Stimulated activated CD8-positive, alpha-beta memory T cell treated with anti-CD3 and anti-CD28 coated beads, Interleukin-15, amount 100 ng/mL, for 1 hour (primary cell): ENCODE measurements around the gene PNCK.
"Not testable (repeated sequence)": the region's sequence is repeated elsewhere in the genome, so short reads cannot be mapped to it uniquely, and the experiment has no call there.

Experiments used
- DNase-seq: peaks from one replicate; pipeline ENCODE4 v3.0.0-alpha.2; 2020; ENCODE audit warnings: low read depth

The PNCK gene

GRCh38 chrX:153673428-153674218 lies at the start of gene PNCK:
TSS of gene PNCK (minus strand) at chrX:153673813. CDS start at chrX:153673076, 737 bp downstream.
- no peak for DNase-seq

- no peak for DNase-seq
These were observed 49.2 kb upstream of the PNCK start for GRCh38 chrX:153722704-153723350.

GRCh38 chrX:153719701-153720100 lies 46.1 kb upstream of the PNCK start:
- DNase-seq, result no peak

- no peak for DNase-seq
These were observed 45.6 kb upstream of the PNCK start for GRCh38 chrX:153719238-153719637.

GRCh38 chrX:153717445-153717844 lies 43.8 kb upstream of the PNCK start:
- DNase-seq, result no peak

GRCh38 chrX:153714256-153714655 lies 40.6 kb upstream of the PNCK start:
- no peak for DNase-seq

GRCh38 chrX:153709726-153710674 lies 36.4 kb upstream of the PNCK start:
- DNase-seq, result no peak

- DNase-seq, result no peak
These were observed 34.8 kb upstream of the PNCK start for GRCh38 chrX:153708415-153708814.

- no peak for DNase-seq
These were observed 33.8 kb upstream of the PNCK start for GRCh38 chrX:153707406-153707805.

- no peak for DNase-seq
These were observed 33.2 kb upstream of the PNCK start for GRCh38 chrX:153706799-153707198.

- DNase-seq, result not testable (repeated sequence)
These were observed 31.9 kb upstream of the PNCK start for GRCh38 chrX:153705403-153706060.

GRCh38 chrX:153704631-153705402 lies 31.2 kb upstream of the PNCK start:
- DNase-seq, result not testable (repeated sequence)

- no peak for DNase-seq
These were observed 30.5 kb upstream of the PNCK start for GRCh38 chrX:153704021-153704526.

GRCh38 chrX:153703036-153703370 lies 29.4 kb upstream of the PNCK start:
- DNase-seq, result no peak

GRCh38 chrX:153702336-153703035 lies 28.9 kb upstream of the PNCK start:
- DNase-seq, result no peak

- no peak for DNase-seq
These were observed 28.1 kb upstream of the PNCK start for GRCh38 chrX:153701706-153702105.

GRCh38 chrX:153700967-153701366 lies 27.4 kb upstream of the PNCK start:
- DNase-seq, result no peak

GRCh38 chrX:153700376-153700945 lies 26.8 kb upstream of the PNCK start:
- no peak for DNase-seq

GRCh38 chrX:153699784-153700371 lies 26.3 kb upstream of the PNCK start:
- DNase-seq, result not testable (repeated sequence)
